GM19467 (cell line): Measurements from ENCODE around the gene SEC24A.
"Not testable (repeated sequence)": the region's sequence is repeated elsewhere in the genome, so short reads cannot be mapped to it uniquely, and the experiment has no call there.

Source experiments
- ATAC-seq: cut with Tn5 transposase; IDR thresholded peaks from one replicate; pipeline ENCODE4 v1.9.1; 2021; ENCODE audit warnings: mild to moderate bottlenecking, moderate library complexity; ENCODE audit not compliant: unreplicated experiment

The SEC24A gene

GRCh38 chr5:134648425-134649162, at the start of gene SEC24A:
SEC24A (plus strand) TSS chr5:134648785; CDS start chr5:134649077, 292 bp downstream.
- ATAC-seq = peak; percentile 73

GRCh38 chr5:134599820-134600219, 48.8 kb upstream of the SEC24A start:
- ATAC-seq = not testable (repeated sequence)

- ATAC-seq = no peak
These were observed 48.0 kb upstream of the SEC24A start for GRCh38 chr5:134600600-134600999.

- ATAC-seq = no peak
These were observed 45.5 kb upstream of the SEC24A start for GRCh38 chr5:134603059-134603458.

GRCh38 chr5:134604908-134605307, 43.7 kb upstream of the SEC24A start:
- ATAC-seq = no peak

GRCh38 chr5:134606726-134607125, 41.9 kb upstream of the SEC24A start:
- no peak for ATAC-seq

- ATAC-seq = no peak
These were observed 40.0 kb upstream of the SEC24A start for GRCh38 chr5:134608555-134608954.

GRCh38 chr5:134609232-134609851, 39.2 kb upstream of the SEC24A start:
- ATAC-seq = no peak

- ATAC-seq = no peak
These were observed 37.9 kb upstream of the SEC24A start for GRCh38 chr5:134610725-134611124.

- no peak for ATAC-seq
These were observed 37.1 kb upstream of the SEC24A start for GRCh38 chr5:134611515-134611914.

- ATAC-seq = no peak
These were observed 34.0 kb upstream of the SEC24A start for GRCh38 chr5:134614450-134615085.

- ATAC-seq = no peak
These were observed 28.0 kb upstream of the SEC24A start for GRCh38 chr5:134620634-134621033.

GRCh38 chr5:134625559-134625958, 23.0 kb upstream of the SEC24A start:
- ATAC-seq = no peak

GRCh38 chr5:134626369-134627014, 22.1 kb upstream of the SEC24A start:
- no peak for ATAC-seq

GRCh38 chr5:134634227-134634626, 14.4 kb upstream of the SEC24A start:
- no peak for ATAC-seq

GRCh38 chr5:134635366-134635765, 13.2 kb upstream of the SEC24A start:
- ATAC-seq = not testable (repeated sequence)

- ATAC-seq = no peak
These were observed 11.4 kb upstream of the SEC24A start for GRCh38 chr5:134637116-134637721.

GRCh38 chr5:134638760-134639201, 9.8 kb upstream of the SEC24A start:
- ATAC-seq = no peak

GRCh38 chr5:134642931-134643530, 5.6 kb upstream of the SEC24A start:
- ATAC-seq = no peak

- ATAC-seq = peak; percentile 29
These were observed 698 bp upstream of the SEC24A start for GRCh38 chr5:134647750-134648424.
